LNCaP clone FGC (cell line): ENCODE data around the gene SPRY1.

Source experiments
- DNase-seq: peaks from one replicate; pipeline ENCODE4 v3.0.0-alpha.2; 2011; ENCODE audit warnings: low read depth
- H3K4me3 ChIP-seq: 2 replicates; pipeline ENCODE4 v1.5.1; 2011; ENCODE audit warnings: mild to moderate bottlenecking, low read depth, low read length, control low read depth
- TF ChIP-seq, protein P1 (sequence below): IDR thresholded peaks from 2 replicates; pipeline ENCODE4 v1.5.1; 2012; ENCODE audit warnings: mild to moderate bottlenecking; ENCODE audit not compliant: control insufficient read depth, insufficient read depth; ENCODE audit errors: extremely low read depth

The SPRY1 gene

DNA sequence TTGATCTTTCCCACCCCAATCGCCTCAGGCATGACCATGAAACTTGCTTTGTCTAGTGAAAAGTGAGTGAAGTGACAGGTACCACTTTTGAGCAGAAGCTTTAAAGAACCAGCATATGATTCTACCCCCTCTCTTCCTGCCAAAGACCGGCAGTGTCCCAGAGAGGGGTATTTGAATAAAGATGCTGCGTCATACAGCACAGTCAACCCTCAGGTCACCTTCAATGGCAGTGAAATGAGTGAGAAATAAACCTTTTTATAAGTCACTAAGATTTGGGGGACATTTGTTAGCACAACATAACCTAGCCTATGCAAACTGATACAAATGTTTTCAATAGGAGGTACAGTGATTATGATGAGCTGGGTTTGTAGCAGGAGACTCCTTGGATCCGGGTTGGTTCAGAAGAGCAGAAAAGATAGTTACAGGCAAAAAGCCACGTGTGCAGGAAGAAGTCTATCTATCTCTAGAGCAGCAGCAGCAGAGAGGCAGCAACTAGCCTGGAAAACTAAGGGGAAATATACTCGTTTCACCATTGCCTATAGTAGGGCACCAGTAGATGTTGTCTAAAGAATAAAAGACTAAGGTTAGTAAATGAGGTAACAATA, 30.3 kb upstream of the SPRY1 start:
- H3K4me3 ChIP-seq = no peak overlapping the region
- no peak for DNase-seq
- TF ChIP-seq, protein P1, sequence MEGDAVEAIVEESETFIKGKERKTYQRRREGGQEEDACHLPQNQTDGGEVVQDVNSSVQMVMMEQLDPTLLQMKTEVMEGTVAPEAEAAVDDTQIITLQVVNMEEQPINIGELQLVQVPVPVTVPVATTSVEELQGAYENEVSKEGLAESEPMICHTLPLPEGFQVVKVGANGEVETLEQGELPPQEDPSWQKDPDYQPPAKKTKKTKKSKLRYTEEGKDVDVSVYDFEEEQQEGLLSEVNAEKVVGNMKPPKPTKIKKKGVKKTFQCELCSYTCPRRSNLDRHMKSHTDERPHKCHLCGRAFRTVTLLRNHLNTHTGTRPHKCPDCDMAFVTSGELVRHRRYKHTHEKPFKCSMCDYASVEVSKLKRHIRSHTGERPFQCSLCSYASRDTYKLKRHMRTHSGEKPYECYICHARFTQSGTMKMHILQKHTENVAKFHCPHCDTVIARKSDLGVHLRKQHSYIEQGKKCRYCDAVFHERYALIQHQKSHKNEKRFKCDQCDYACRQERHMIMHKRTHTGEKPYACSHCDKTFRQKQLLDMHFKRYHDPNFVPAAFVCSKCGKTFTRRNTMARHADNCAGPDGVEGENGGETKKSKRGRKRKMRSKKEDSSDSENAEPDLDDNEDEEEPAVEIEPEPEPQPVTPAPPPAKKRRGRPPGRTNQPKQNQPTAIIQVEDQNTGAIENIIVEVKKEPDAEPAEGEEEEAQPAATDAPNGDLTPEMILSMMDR = no peak

- TF ChIP-seq, protein P1 = no peak
- no peak overlapping the region for H3K4me3 ChIP-seq
- DNase-seq = no peak
These were observed 17.8 kb upstream of the SPRY1 start for GRCh38 chr4:123378794-123379193.

DNA sequence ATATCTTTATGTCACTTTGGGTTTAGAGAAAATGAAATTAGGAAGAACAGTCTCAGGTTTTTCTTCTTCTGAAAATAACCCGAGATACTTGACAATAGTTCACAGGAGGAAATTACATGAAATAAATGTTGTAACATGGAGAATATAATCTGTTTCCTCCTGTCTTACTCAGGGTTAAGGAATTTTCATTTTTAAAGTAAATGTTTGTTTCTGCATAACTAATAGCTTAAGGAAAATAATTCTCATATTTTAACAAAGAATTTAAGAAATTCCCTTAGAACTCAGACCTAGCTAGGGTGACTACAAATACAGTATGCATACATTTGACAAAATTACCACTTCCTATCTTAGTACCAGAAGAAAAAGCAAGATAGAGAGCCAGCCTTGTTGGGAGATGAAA, 17.2 kb upstream of the SPRY1 start:
- TF ChIP-seq, protein P1 = no peak
- no peak overlapping the region for H3K4me3 ChIP-seq
- DNase-seq = no peak

DNA sequence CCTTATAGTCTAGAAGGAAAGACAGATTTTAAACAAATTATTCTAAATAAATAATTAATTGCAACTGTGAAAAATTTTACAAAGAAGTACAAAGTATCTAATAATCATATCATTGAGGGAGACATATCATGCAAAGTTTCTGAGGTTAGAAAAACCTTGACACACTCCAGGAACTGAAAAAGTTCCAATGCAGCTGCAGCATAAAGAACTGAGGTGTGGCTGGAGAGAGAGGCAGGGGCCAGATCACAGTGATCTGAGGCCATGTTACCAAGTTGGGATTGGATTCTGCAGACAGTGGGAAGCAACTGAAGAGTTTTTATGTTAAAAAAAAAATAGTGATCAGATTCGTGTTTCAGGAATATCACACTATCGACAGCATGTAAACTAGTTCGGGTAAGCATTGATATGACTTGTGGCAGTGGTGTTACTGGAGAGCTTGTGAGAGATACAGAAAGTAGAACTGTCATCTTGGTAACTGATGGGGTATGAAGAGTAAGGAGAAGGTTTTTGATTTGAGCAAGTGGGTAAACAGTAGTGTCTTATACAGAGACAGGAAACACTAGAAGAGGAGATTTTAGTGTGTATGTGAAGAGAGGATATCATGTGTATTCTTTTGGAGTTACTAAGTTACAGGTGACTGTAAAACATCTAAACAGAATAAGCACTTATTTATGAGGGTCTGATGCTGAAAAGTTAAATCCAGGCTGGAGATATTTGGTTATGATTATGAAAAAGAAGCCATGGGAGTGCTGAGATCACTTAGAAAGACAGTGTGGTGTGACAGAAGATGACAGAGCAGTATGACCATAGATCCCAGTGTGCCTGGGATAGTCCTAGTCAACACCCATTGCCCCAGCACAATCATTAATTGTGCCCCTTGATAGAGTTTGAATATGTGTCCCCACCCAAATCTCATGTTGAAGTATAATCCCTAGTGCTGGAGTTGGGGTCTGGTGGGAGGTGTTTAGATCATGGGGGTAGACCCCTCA, 15.6 kb upstream of the SPRY1 start:
- TF ChIP-seq, protein P1 = no peak
- no peak for DNase-seq
- no peak overlapping the region for H3K4me3 ChIP-seq

DNA sequence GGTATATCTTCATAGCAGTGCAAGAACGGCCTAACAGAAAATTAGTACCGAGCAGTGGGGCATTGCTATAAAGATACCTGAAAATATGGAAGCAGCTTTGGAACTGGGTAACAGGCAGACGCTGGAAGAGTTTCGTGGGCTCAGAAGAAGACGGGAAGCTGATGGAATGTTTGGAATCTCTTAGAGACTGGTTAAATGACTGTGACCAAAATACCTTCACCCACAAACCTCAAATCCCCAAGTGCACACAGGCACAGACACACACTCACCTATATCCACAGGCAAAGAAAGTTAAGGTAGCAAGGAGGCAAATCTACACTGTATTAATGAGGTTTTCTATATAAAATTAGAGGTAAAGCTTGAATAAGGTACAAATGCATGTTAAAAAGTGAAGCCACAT, 14.6 kb upstream of the SPRY1 start:
- TF ChIP-seq, protein P1 = no peak
- no peak overlapping the region for H3K4me3 ChIP-seq

GRCh38 chr4:123383566-123383965, 13.0 kb upstream of the SPRY1 start:
- DNase-seq = no peak
- no peak overlapping the region for H3K4me3 ChIP-seq
- TF ChIP-seq, protein P1 = no peak

More for the DNA sequence above, 14.6 kb upstream of the SPRY1 start:
- DNase-seq = no peak
